ENCODE data around the gene TECTB. TPM values are rescaled to one million over a fixed set of nuclear protein-coding genes. Genes with fewer than 3 reads are reported as not detected.

TECTB gene
- total and polyA plus RNA-seq, 9 of the 15 experiments (the other 6 are each of a cell fraction or from before 2014, with no cell fraction given): not detected

DNA sequence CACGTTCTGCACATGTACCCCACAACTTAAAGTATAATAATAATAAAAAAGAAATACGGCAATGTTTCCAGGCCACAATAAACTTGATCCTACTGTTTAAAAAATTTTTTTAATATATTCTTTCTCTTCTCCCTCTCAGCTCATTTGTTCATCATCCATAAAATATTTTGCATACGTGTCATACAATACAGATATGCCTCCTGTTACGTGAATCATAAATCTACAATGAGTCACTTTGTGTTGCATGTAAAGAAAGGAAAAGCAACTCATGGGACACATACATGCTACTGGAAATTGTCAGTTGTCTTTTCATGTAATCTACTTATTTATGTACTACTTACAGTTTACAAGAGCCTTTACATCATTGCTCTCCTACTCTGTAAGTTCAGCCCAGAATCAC is 1.1 kb upstream of the TECTB start (continued):
- TF ChIP-seq, protein P1, sequence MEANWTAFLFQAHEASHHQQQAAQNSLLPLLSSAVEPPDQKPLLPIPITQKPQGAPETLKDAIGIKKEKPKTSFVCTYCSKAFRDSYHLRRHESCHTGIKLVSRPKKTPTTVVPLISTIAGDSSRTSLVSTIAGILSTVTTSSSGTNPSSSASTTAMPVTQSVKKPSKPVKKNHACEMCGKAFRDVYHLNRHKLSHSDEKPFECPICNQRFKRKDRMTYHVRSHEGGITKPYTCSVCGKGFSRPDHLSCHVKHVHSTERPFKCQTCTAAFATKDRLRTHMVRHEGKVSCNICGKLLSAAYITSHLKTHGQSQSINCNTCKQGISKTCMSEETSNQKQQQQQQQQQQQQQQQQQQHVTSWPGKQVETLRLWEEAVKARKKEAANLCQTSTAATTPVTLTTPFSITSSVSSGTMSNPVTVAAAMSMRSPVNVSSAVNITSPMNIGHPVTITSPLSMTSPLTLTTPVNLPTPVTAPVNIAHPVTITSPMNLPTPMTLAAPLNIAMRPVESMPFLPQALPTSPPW (CRISPR knock-in tag; IDR thresholded peaks at IDR 0.05): no peak
- no peak for TF ChIP-seq SREBF1 (IDR thresholded peaks at IDR 0.05; ENCODE audit: borderline replicate concordance, low read depth, low read length)
- TF ChIP-seq, protein P2, sequence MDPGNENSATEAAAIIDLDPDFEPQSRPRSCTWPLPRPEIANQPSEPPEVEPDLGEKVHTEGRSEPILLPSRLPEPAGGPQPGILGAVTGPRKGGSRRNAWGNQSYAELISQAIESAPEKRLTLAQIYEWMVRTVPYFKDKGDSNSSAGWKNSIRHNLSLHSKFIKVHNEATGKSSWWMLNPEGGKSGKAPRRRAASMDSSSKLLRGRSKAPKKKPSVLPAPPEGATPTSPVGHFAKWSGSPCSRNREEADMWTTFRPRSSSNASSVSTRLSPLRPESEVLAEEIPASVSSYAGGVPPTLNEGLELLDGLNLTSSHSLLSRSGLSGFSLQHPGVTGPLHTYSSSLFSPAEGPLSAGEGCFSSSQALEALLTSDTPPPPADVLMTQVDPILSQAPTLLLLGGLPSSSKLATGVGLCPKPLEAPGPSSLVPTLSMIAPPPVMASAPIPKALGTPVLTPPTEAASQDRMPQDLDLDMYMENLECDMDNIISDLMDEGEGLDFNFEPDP (CRISPR knock-in tag; IDR thresholded peaks at IDR 0.05): no peak
- no peak for TF ChIP-seq HNRNPLL (IDR thresholded peaks at IDR 0.05; ENCODE audit: low read depth, low read length, poor library complexity, severe bottlenecking)
- TF ChIP-seq TEAD2 (tag; IDR thresholded peaks at IDR 0.05): no peak
- no peak for TF ChIP-seq NFE2L1 (tag; IDR thresholded peaks at IDR 0.05; ENCODE audit: borderline replicate concordance, low read depth)
- TF ChIP-seq EHMT2 (IDR thresholded peaks at IDR 0.05): no peak
- TF ChIP-seq MAFF (IDR thresholded peaks at IDR 0.05; ENCODE audit: low read length): no peak
- no peak for TF ChIP-seq BHLHE40 (IDR thresholded peaks at IDR 0.05; ENCODE audit: low read length)
- TF ChIP-seq POU5F1 (IDR thresholded peaks at IDR 0.05; ENCODE audit: borderline replicate concordance, low read depth, low read length, partially characterized antibody): no peak
